GM21515 (cell line): ENCODE measurements around the gene CTF1.
A peak's percentile ranks its signal among the peaks of the same experiment; 100 is the strongest.
"Not testable (repeated sequence)": the region's sequence is repeated elsewhere in the genome, so short reads cannot be mapped to it uniquely, and the experiment has no call there.

Experiments
- ATAC-seq: cut with Tn5 transposase; IDR thresholded peaks from one replicate; pipeline ENCODE4 v1.9.1; 2021; ENCODE audit not compliant: unreplicated experiment

The CTF1 gene

GRCh38 chr16:30928390-30928789, 32.0 kb downstream of the CTF1 start:
- ATAC-seq: no peak

- no peak for ATAC-seq
These were observed 32.8 kb downstream of the CTF1 start for GRCh38 chr16:30929167-30929566.

GRCh38 chr16:30930160-30930571, 33.8 kb downstream of the CTF1 start:
- ATAC-seq: no peak

GRCh38 chr16:30931068-30931650, 34.7 kb downstream of the CTF1 start:
- ATAC-seq: no peak

- ATAC-seq: no peak
These were observed 38.6 kb downstream of the CTF1 start for GRCh38 chr16:30934827-30935557.

- no peak for ATAC-seq
These were observed 41.3 kb downstream of the CTF1 start for GRCh38 chr16:30937692-30938091.

- not testable (repeated sequence) for ATAC-seq
These were observed 43.2 kb downstream of the CTF1 start for GRCh38 chr16:30939571-30939970.

- peak; percentile 83 for ATAC-seq
These were observed 45.4 kb downstream of the CTF1 start for GRCh38 chr16:30941600-30942425.

GRCh38 chr16:30942426-30942806, 46.0 kb downstream of the CTF1 start:
- ATAC-seq: no peak

GRCh38 chr16:30944352-30944751, 47.9 kb downstream of the CTF1 start:
- ATAC-seq: no peak

GRCh38 chr16:30946671-30947540, 50.5 kb downstream of the CTF1 start:
- no peak for ATAC-seq

GRCh38 chr16:30947541-30947858, 51.1 kb downstream of the CTF1 start:
- ATAC-seq: no peak

GRCh38 chr16:30947859-30948666, 51.6 kb downstream of the CTF1 start:
- ATAC-seq: no peak

- ATAC-seq: peak; percentile 45
These were observed 52.5 kb downstream of the CTF1 start, which contains the start of gene ORAI3 for GRCh38 chr16:30948667-30949649. Gene ORAI3 (plus strand): TSS chr16:30949068. CDS start chr16:30949290, 222 bp downstream.

- ATAC-seq: peak; percentile 41
These were observed 53.5 kb downstream of the CTF1 start for GRCh38 chr16:30949650-30950515.

- no peak for ATAC-seq
These were observed 54.2 kb downstream of the CTF1 start for GRCh38 chr16:30950516-30951065.

- ATAC-seq: no peak
These were observed 54.8 kb downstream of the CTF1 start for GRCh38 chr16:30951193-30951592.

- ATAC-seq: no peak
These were observed 55.3 kb downstream of the CTF1 start for GRCh38 chr16:30951750-30952149.
